EL (cell line): ENCODE measurements around the gene OR8G1.
A peak's percentile ranks its signal among the peaks of the same experiment; 100 is the strongest.
"Not testable (repeated sequence)": the region's sequence is repeated elsewhere in the genome, so short reads cannot be mapped to it uniquely, and the experiment has no call there.

ENCODE experiments used
- DNase-seq: peaks from one replicate; pipeline ENCODE4 v3.0.0-alpha.2; 2016

Gene OR8G1

GRCh38 chr11:124249869-124250268 is 9.0 kb downstream of the OR8G1 start:
- not testable (repeated sequence) for DNase-seq

DNA sequence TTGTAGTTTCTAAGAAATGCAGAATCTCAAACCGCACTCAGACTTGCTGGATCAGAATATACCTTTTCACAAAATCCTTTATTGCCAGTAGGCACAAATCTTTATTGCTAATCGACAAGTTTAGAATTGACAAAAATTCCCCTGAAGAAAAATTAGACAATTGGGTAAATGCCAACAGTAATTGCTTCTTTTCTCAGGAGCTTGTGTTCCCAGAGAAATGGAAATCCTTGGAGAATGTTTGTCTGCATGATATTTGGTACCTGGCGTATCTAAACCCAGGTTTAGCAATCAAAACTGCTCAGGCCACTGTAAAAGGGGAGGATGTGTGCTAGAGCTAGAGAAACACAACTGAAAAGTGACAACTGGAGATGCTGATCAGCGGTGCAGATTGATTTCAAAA is 15.2 kb downstream of the OR8G1 start, which contains the start of gene OR8G5:
Gene OR8G5 (plus strand): TSS at position 301 of the 400 bp plus-strand sequence. CDS start 8,556 bp downstream, outside the sequence.
- DNase-seq: no peak

GRCh38 chr11:124265041-124265440 is 24.1 kb downstream of the OR8G1 start:
- DNase-seq: not testable (repeated sequence)

GRCh38 chr11:124270886-124271285 is 30.0 kb downstream of the OR8G1 start:
- DNase-seq: not testable (repeated sequence)

DNA sequence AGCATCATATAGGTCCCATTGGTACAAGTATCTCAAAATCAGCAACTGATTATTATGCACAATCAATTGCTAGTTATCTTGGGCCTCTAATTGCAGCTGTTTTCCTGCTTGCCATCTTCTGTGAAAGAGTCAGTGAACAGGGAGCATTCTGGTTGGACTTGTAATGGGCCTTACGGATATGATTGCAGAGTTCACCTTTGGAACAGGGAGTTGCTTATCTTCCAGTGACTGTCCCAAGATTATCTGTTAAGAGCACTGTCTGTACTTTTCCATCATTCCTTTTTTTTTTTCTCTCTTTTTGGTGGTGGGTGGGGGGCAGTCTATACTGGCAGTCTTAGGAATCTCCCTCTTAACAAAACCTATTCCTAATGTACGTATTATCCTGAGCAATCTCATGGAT is 33.1 kb downstream of the OR8G1 start:
- no peak for DNase-seq

- peak; percentile 43 for DNase-seq
Measured at GRCh38 chr11:124276081-124276480, 35.2 kb downstream of the OR8G1 start.

DNA sequence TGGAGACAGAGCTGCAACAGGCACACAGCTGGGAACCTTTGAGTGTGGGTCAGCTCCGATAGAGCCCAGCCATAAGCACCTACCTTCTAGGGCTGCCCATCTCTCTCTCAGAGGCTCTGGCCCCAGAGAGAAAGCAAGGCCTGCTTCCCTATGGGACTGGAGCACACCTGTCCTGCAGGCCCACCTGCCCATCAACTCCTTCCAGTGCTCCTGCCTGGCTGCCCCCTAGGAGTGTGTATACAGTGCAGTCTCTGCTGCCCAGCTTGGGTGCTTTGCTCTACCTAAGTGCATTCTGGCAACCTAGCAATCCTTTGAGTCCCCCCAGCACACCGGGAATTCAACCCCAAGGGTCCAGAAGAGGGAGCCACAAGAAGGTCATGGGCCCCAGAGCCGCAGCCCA is 36.3 kb downstream of the OR8G1 start:
- no peak for DNase-seq

DNA sequence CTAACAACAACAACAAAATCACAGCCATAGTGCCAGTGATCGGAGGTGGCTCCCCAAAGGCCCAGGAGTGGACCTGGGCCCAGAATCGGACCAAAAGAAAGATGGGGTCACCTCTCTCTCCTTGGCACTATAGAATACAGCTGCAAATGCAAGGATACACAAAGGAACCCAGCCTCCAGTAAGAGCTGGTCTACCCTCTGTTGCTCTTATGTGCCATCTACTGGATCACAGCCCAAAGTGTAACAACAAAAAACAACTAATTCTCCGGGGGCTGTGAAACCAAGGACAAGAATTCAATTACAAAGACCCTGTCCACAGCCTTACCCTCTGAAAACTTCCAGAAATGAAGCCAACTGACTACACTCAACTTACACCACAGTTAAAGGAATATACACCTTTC is 36.9 kb downstream of the OR8G1 start:
- DNase-seq: no peak

DNA sequence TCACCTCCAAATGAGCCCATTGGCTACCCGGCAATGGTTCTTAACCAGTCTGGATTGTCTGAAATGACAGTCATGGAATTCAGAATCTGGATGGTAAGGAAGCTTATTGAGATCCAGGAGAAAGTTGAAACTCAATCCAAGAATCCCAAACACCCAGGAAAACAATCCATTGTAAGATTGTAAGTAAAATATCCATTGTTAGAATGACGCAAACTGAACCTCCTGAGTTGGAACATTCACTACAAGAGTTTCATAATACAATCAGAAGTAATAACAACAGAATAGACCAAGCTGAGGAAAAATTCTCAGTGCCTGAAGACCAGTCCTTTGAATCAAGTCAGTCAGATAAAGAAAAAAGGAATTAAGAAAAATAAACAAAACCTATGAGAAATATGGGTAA is 37.4 kb downstream of the OR8G1 start:
- no peak for DNase-seq

DNA sequence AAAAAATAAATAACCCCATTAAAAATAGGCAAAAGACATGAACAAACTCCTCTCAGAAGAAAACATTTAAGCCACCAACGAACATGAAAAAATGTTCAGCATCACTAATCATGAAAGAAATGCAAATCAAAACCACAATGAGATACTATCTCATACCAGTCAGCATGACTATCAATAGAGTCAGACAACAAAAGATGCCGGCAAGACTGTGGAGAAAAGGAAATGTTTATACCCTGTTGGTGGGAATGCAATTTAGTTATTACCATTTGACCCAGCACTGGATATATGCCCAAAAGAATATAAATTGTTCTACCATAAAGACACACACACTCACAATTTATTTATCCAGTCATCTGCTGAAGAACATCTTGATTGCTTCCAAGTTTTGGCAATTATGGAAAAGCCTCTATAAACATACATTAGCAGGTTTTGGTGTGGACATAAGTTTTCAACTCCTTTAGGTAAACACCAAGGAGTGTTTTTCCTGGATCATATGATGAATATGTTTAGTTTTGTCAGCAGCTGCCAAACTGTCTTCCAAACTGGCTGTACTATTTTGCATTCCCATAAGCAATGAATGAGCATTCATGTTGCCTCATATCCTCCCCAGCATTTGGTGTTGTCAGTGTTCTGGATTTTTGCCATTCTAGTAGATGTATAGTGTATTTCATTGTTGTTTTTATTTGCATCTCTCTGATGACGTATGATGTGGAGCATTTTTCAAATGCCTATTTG is 44.9 kb downstream of the OR8G1 start:
- peak; percentile 77 for DNase-seq

GRCh38 chr11:124294687-124295086 is 53.8 kb downstream of the OR8G1 start:
- DNase-seq: no peak

GRCh38 chr11:124296016-124296415 is 55.1 kb downstream of the OR8G1 start:
- no peak for DNase-seq

DNA sequence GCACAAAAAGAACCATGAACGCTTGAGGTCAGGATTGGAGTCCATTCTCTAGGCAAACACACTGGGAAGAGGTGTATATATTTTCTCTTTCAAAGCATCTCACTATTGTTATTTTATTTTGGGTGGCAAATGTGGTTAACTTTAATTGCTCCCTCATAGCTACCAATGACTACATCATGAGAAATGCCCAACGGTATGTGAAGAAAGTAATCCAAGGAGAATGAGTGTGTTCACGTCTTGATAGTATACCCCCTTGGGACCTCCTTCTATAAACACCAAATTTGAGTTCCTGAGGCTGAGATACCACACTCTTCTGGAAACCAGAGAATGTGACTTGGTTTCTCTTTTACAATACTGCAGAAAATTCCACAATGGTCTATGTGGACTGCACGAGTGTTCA is 57.0 kb downstream of the OR8G1 start:
- peak; percentile 37 for DNase-seq

GRCh38 chr11:124301548-124301947 is 60.7 kb downstream of the OR8G1 start:
- peak; percentile 28 for DNase-seq

DNA sequence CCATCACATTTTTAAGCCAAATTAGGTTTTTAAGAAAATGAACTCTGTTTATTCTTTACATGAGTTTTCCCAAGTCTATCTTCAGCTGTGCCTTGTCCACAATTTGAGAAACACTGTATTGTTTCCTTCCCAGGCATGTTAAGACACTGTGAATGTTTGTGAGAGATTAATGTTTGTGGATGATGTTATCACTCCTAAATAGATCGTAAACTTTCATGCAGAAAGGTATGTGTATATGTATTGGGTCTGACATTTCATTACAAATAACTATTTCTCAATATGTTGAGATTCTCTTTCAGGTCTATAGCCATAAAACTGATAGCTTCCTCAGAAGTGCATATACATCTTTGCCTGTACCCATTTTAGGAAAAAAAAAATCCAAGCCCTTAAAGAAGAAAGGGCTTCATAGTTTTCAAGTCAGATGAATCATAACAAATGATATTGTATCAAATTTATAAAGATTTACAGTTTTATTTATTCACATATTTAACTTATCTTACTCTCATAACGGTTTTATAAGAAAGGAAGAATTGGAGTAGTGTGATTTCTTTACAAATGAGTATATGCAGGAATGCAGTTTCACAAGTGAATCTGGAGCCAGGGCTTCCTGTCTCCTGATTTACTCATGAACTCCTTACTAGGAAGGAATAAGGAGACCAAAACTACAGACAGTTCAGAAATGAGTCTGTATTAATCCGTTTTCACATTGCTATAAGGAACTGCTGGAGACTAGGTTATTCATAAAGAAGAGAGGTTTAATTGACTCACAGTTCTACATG is 61.6 kb downstream of the OR8G1 start:
- DNase-seq: no peak
